Measurements from ENCODE around the gene LCP2.

LCP2 gene

GRCh38 chr5:170275376-170275994 lies 22.1 kb downstream of the LCP2 start:
- peaks cover 11% of the 10 kb centered on the region; the same call in 1 of the 2 replicates for H3K27me3 ChIP-seq (ENCODE audit: insufficient read depth, low read length)
- H3K27ac ChIP-seq (ENCODE audit: low read depth, low read length): no peak overlapping the region
- H3K36me3 ChIP-seq (ENCODE audit: insufficient read depth, low read length): no peaks in the 10 kb centered on the region

DNA sequence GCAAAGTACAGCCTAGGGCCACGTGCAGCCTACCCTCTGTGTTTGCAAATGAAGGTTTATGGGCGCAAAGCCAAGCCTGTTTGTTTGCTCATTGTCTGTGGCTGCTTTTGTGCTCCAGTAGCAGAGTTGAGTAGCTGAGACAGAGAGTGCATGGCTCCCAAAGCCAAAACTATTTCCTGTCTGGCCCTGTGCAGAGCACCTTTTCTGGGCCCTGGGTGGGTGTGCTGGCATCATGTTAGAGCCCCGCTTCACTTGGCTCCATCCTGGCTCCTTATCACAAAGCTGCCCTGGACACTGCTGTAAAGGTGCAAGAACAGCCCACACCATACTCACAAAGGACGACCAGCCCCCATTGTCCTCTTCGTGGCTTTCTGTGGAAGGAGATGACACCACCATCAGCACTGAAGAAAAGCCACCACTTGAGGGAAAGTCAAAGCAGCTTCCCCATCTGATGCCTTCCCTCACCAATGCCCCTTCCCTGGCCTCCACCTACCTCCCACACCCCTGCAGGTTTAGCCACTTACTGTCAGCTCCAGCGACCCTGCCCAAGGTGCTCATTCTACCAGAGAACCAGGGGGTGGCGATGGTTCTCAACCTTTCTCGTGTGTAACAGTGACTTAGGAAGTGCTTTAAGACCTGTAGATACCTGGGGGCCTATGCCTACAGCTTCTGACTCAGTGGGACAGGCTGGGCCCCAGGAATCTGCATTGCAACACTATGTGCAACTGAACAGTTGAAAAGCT lies 23.4 kb downstream of the LCP2 start:
- Histone ChIP-seq H3K36me3 (ENCODE audit: insufficient read depth, low read length) (no peaks in the 10 kb centered on the region), H3K79me2 (ENCODE audit: control insufficient read depth, insufficient read depth, low read length, unreplicated experiment) (no peaks in the 10 kb centered on the region), H3K4me1 (ENCODE audit: control insufficient read depth, insufficient read depth, low read length, unreplicated experiment) (no peaks in the 10 kb centered on the region), H3K27ac (ENCODE audit: low read depth, low read length) (no peak overlapping the region), H2AFZ (ENCODE audit: low read length, unreplicated experiment) (no peak overlapping the region), H3K27me3 (ENCODE audit: insufficient read depth, low read length) (peaks cover 8% of the 10 kb centered on the region; the same call in 1 of the 2 replicates), H3K4me3 (ENCODE audit: low read depth, low read length) (no peak overlapping the region)

More at GRCh38 chr5:170275376-170275994, 22.1 kb downstream of the LCP2 start:
- Histone ChIP-seq H3K4me3 (ENCODE audit: low read depth, low read length) (no peak overlapping the region), H3K4me1 (ENCODE audit: control insufficient read depth, insufficient read depth, low read length, unreplicated experiment) (no peaks in the 10 kb centered on the region), H3K79me2 (ENCODE audit: control insufficient read depth, insufficient read depth, low read length, unreplicated experiment) (no peaks in the 10 kb centered on the region), H2AFZ (ENCODE audit: low read length, unreplicated experiment) (no peak overlapping the region)

GRCh38 chr5:170270293-170271069 lies 27.1 kb downstream of the LCP2 start:
- Histone ChIP-seq H3K27me3 (ENCODE audit: insufficient read depth, low read length) (peaks cover 26% of the 10 kb centered on the region), H3K4me3 (ENCODE audit: low read depth, low read length) (no peak overlapping the region), H3K36me3 (ENCODE audit: insufficient read depth, low read length) (no peaks in the 10 kb centered on the region), H3K79me2 (ENCODE audit: control insufficient read depth, insufficient read depth, low read length, unreplicated experiment) (no peaks in the 10 kb centered on the region), H3K27ac (ENCODE audit: low read depth, low read length) (no peak overlapping the region), H3K4me1 (ENCODE audit: control insufficient read depth, insufficient read depth, low read length, unreplicated experiment) (no peaks in the 10 kb centered on the region), H2AFZ (ENCODE audit: low read length, unreplicated experiment) (no peak overlapping the region)

- H3K27ac ChIP-seq (ENCODE audit: low read depth, low read length): no peak overlapping the region
- H3K4me3 ChIP-seq (ENCODE audit: low read depth, low read length): no peak overlapping the region
- peaks cover 27% of the 10 kb centered on the region for H3K27me3 ChIP-seq (ENCODE audit: insufficient read depth, low read length)
- H3K4me1 ChIP-seq (ENCODE audit: control insufficient read depth, insufficient read depth, low read length, unreplicated experiment): no peaks in the 10 kb centered on the region
- H2AFZ ChIP-seq (ENCODE audit: low read length, unreplicated experiment): no peak overlapping the region
- H3K79me2 ChIP-seq (ENCODE audit: control insufficient read depth, insufficient read depth, low read length, unreplicated experiment): no peaks in the 10 kb centered on the region
- no peaks in the 10 kb centered on the region for H3K36me3 ChIP-seq (ENCODE audit: insufficient read depth, low read length)
These were observed 28.0 kb downstream of the LCP2 start for GRCh38 chr5:170269579-170269978.

- Histone ChIP-seq H2AFZ (ENCODE audit: low read length, unreplicated experiment) (no peak overlapping the region), H3K27me3 (ENCODE audit: insufficient read depth, low read length) (peaks cover 33% of the 10 kb centered on the region), H3K27ac (ENCODE audit: low read depth, low read length) (no peak overlapping the region), H3K4me3 (ENCODE audit: low read depth, low read length) (no peak overlapping the region), H3K36me3 (ENCODE audit: insufficient read depth, low read length) (no peaks in the 10 kb centered on the region), H3K4me1 (ENCODE audit: control insufficient read depth, insufficient read depth, low read length, unreplicated experiment) (no peaks in the 10 kb centered on the region), H3K79me2 (ENCODE audit: control insufficient read depth, insufficient read depth, low read length, unreplicated experiment) (no peaks in the 10 kb centered on the region)
These were observed 28.7 kb downstream of the LCP2 start for GRCh38 chr5:170268884-170269283.

DNA sequence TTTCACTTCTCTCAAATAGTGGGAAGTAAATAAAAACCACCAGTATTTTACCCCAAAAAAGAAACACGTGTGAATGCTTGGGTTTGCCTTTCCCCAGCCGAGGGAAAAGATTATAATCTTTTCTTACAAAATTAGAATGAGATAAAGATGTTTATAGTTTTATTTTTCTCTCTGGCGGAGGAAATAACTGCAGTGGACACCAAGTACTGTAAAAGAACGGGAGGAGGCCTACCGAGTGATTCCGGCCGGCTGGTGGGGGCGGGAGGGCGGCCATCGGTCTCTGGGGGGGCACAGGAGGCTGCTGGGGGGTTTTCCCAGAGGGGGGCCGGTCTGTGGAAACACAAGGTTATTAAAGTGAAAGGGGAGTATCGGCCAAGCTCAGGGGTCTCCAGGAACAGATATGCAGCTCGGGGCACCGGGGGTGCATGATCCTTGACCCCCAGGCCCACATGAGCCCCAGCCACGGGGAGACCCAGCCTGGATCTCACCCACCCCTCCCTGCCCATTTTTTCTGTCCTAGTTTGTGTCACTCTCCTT lies 29.4 kb downstream of the LCP2 start:
- no peaks in the 10 kb centered on the region for H3K79me2 ChIP-seq (ENCODE audit: control insufficient read depth, insufficient read depth, low read length, unreplicated experiment)
- H2AFZ ChIP-seq (ENCODE audit: low read length, unreplicated experiment): peak overlapping the region; percentile 91
- H3K27me3 ChIP-seq (ENCODE audit: insufficient read depth, low read length): peaks cover 40% of the 10 kb centered on the region

GRCh38 chr5:170267431-170268152 lies 30.0 kb downstream of the LCP2 start:
- H3K4me3 ChIP-seq (ENCODE audit: low read depth, low read length): peak overlapping the region; percentile 70
- H3K79me2 ChIP-seq (ENCODE audit: control insufficient read depth, insufficient read depth, low read length, unreplicated experiment): no peaks in the 10 kb centered on the region
- no peak overlapping the region for H3K27ac ChIP-seq (ENCODE audit: low read depth, low read length)
- no peaks in the 10 kb centered on the region for H3K36me3 ChIP-seq (ENCODE audit: insufficient read depth, low read length)
- no peaks in the 10 kb centered on the region for H3K4me1 ChIP-seq (ENCODE audit: control insufficient read depth, insufficient read depth, low read length, unreplicated experiment)
- H3K27me3 ChIP-seq (ENCODE audit: insufficient read depth, low read length): peaks cover 46% of the 10 kb centered on the region
- H2AFZ ChIP-seq (ENCODE audit: low read length, unreplicated experiment): peak overlapping the region; percentile 91

More for the DNA sequence above, 29.4 kb downstream of the LCP2 start:
- no peaks in the 10 kb centered on the region for H3K36me3 ChIP-seq (ENCODE audit: insufficient read depth, low read length)
- no peaks in the 10 kb centered on the region for H3K4me1 ChIP-seq (ENCODE audit: control insufficient read depth, insufficient read depth, low read length, unreplicated experiment)
- H3K27ac ChIP-seq (ENCODE audit: low read depth, low read length): no peak overlapping the region
- H3K4me3 ChIP-seq (ENCODE audit: low read depth, low read length): peak overlapping the region; percentile 70

DNA sequence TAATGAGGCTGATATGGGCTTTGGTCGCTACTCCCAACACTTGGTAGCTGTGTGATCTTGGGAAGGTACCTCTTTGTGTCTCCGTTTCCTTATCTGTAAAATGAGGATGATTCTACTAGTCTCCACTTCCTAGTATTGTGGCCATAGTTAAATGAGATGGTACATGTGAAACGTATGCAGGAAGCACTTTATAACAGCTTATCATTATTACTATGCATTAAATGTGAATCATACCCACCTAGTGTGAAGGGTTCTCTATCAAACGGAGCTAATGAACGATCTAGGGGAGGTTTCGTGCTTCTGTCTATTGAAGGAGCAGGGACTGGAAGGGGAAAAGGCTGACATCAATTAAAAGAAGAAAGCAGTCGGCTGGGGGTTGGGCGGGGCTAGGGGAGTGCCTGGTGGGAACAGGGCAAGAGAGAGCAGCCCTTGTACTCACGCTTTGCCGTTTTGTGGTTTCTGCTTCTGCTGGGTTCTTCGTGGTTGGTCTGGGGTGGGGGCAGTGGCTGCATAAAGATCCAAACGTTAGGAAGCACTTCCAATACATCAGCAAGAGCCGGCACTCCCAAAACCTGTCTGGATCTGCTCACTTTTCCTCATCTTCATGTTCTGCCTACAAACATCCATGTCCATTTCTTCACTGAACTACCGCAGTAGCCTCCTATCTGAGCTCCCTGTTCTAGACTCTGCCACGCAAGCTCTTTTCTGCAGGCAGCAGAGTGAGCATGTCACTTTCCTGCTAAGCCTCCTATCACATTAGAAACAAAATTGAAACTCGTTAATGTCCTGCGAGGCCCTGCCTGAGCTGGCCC lies 30.8 kb downstream of the LCP2 start:
- Histone ChIP-seq H3K27me3 (ENCODE audit: insufficient read depth, low read length) (peaks cover 54% of the 10 kb centered on the region), H3K4me3 (ENCODE audit: low read depth, low read length) (no peak overlapping the region), H3K4me1 (ENCODE audit: control insufficient read depth, insufficient read depth, low read length, unreplicated experiment) (no peaks in the 10 kb centered on the region), H3K27ac (ENCODE audit: low read depth, low read length) (no peak overlapping the region), H2AFZ (ENCODE audit: low read length, unreplicated experiment) (no peak overlapping the region), H3K79me2 (ENCODE audit: control insufficient read depth, insufficient read depth, low read length, unreplicated experiment) (no peaks in the 10 kb centered on the region), H3K36me3 (ENCODE audit: insufficient read depth, low read length) (no peaks in the 10 kb centered on the region)

- Histone ChIP-seq H3K27ac (ENCODE audit: low read depth, low read length) (no peak overlapping the region), H3K36me3 (ENCODE audit: insufficient read depth, low read length) (no peaks in the 10 kb centered on the region), H3K4me3 (ENCODE audit: low read depth, low read length) (no peak overlapping the region), H3K79me2 (ENCODE audit: control insufficient read depth, insufficient read depth, low read length, unreplicated experiment) (no peaks in the 10 kb centered on the region), H3K4me1 (ENCODE audit: control insufficient read depth, insufficient read depth, low read length, unreplicated experiment) (no peaks in the 10 kb centered on the region), H3K27me3 (ENCODE audit: insufficient read depth, low read length) (peaks cover 64% of the 10 kb centered on the region), H2AFZ (ENCODE audit: low read length, unreplicated experiment) (no peak overlapping the region)
These were observed 32.1 kb downstream of the LCP2 start for GRCh38 chr5:170265522-170265921.

All from ACC112 (cell line).